C4-2B (cell line): ENCODE measurements around the gene VASN.

ENCODE experiments used
- H3K27ac ChIP-seq: fragments of 450-650 bp; 2 replicates; pipeline ENCODE4 v1.5.1; 2017
- ZFX ChIP-seq: fragments of 450-650 bp; IDR thresholded peaks from 2 replicates; pipeline ENCODE4 v1.6.1; 2017
- TF ChIP-seq, protein P1 (sequence below): fragments of 450-650 bp; conservative IDR thresholded peaks from 2 replicates; pipeline ENCODE4 v1.5.1; 2017; ENCODE audit warnings: mild to moderate bottlenecking

Gene VASN

DNA sequence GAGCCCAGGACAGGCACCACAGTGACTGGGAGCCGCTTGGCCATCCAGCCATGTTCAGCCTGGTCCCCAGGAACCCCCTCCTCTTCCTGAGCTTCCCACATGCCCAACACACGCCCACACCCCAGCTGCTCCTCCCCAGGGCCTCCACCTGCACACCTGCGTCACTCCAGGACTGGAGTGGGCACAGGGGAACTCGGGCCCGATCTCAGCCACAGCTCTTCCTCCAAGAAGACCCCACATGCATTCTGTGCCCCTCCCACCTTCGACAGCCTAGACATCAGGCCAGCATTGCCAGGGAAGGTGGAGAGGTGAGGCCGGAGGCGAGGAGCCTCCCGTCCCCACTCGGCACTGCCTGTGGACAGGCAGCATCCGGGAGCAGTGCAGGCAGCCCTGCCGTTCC, 6.0 kb upstream of the VASN start:
- no peak overlapping the region for H3K27ac ChIP-seq
- TF ChIP-seq ZFX: no peak
- TF ChIP-seq, protein P1, sequence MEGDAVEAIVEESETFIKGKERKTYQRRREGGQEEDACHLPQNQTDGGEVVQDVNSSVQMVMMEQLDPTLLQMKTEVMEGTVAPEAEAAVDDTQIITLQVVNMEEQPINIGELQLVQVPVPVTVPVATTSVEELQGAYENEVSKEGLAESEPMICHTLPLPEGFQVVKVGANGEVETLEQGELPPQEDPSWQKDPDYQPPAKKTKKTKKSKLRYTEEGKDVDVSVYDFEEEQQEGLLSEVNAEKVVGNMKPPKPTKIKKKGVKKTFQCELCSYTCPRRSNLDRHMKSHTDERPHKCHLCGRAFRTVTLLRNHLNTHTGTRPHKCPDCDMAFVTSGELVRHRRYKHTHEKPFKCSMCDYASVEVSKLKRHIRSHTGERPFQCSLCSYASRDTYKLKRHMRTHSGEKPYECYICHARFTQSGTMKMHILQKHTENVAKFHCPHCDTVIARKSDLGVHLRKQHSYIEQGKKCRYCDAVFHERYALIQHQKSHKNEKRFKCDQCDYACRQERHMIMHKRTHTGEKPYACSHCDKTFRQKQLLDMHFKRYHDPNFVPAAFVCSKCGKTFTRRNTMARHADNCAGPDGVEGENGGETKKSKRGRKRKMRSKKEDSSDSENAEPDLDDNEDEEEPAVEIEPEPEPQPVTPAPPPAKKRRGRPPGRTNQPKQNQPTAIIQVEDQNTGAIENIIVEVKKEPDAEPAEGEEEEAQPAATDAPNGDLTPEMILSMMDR: no peak

DNA sequence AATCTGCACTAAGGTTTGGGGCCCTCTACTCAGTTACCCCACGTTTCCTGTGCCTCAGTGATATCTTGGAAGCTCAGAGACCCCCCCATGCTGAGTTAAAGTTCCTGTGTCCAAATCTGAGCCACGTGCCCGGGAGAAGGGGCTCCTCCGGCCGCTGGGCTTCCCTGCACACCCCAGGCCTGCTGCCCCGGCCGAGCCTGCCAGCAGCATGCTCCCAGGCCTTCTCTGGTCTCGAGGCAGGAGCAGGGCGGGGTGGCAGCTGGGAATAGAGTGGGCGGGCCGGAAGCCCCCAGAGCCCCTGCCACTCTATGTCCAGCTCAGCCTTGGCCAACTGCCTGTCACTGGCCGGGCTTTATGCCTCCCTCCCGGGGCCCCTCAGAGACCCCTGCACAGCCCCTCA, 5.6 kb upstream of the VASN start:
- no peak for TF ChIP-seq ZFX
- TF ChIP-seq, protein P1: no peak
- no peak overlapping the region for H3K27ac ChIP-seq

DNA sequence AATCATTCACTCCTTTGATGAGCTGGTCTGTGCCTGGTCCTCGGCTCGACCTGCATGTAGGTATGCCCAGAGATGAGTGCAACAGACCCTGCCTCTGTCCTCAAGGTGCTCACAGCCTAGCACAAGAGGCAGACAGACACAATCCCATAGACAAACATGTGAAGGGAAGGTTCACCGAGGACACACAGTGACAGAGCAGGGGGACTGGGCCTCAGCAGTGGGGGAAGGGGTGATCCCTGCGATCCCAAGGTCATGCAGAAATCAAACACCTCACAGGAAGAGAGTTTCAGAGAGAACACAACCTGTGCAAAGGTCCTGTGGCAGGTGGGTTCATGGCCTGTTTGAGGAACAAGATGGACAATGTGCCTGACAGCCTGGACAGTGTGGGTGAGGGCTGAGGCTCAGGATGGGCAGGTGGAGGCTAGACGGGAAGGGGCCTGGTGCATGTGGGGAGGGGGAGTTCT, 4.2 kb upstream of the VASN start:
- no peak for TF ChIP-seq ZFX
- TF ChIP-seq, protein P1: no peak
- H3K27ac ChIP-seq: peak overlapping the region; percentile 82

DNA sequence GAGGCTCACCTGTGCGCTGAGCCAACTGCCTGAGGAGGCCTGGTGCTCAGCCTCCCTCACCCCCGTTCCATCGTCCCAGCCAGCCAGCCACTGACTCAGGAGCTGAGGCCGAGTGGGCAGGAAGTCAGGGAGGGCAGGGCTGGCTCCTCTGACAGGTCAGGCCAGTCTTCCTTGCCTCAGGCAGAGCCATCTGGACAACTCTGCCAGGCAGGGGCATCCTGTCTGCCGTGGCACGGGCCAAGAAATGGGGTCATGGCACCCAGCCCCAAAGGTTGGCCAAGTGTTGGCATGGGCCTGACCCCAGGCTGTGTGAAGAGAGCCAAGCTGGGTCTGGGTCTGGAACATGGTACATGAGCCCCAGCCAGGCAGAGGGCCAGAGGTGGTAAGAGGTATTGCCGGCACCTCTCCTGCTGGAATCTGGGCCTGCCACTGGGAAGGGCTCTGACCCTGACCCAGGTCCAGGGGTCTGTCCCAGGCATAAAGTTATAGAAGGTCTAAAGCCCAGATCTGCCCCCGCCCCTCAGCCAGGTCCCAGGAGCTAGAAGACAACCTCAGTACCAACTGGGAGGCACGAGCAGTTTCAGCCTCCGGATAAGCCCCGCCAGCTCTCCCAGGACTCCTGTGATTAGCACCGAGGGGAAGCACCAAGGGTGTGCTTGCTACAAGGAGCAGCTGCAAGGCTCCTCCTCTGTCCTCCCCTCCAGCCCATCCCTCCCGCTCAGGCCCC, 2.5 kb upstream of the VASN start:
- peak overlapping the region; percentile 82 for H3K27ac ChIP-seq
- no peak for TF ChIP-seq ZFX
- TF ChIP-seq, protein P1: no peak

DNA sequence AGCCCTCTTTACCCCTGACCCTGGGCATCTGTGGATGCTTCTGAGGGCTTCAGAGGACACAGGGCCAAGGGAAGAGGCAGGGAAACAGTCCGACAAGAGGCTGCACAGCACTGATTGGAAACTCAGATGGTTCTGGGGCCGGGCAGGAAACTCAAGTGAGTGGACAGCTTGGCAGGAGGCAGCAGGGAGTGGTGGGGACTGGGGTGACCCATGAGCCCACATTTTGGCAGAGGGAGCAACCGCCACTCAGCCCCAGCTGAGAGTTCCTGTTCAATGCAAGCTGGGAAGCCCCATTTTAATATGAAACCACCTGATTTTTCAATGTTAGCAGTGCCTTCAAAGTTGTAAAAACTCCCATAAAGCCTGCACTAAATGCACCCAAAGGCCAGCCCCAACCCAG, 1.5 kb upstream of the VASN start:
- TF ChIP-seq, protein P1: no peak
- peak overlapping the region; percentile 82 for H3K27ac ChIP-seq

DNA sequence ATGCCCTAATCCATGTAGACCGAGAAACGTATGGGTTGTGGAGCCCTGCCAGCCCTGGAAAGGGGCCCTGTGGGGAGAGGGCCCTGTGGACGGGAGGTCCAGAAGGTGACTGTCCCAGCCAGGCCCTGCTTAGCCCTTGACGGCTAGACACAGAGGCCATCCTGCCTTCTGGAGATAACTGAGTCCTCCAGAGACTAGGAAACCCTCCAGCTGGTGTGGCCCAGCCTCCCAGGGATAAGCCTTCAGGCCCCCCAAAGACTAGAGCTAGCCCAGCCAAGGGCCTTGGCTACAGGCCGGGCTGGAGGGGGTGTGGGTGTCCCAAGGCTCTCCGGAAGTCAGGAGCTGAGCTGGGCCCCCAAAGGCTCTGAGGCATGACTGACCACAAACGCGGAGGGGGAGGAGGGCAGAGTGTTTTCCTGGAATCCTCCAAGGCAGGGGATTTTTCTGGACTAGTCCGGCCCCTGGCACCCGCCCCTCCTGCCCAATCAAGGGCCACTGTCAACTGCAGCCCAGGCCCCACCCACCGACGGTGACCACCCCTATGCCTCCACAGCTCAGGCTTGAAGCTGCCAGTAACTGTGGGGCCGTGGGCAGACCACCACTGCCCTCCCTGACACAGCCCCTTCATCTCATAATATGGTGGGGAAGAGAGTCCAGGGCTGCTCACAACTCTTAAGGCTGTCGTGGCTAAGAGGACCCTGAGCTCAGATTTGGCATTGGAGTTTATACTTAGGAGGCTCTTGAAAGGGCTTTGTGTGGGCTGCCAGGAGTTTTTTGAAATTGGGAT, 885 bp upstream of the VASN start:
- H3K27ac ChIP-seq: peak overlapping the region; percentile 85; the same call in 1 of the 2 replicates
- TF ChIP-seq, protein P1: no peak
- TF ChIP-seq ZFX: no peak

DNA sequence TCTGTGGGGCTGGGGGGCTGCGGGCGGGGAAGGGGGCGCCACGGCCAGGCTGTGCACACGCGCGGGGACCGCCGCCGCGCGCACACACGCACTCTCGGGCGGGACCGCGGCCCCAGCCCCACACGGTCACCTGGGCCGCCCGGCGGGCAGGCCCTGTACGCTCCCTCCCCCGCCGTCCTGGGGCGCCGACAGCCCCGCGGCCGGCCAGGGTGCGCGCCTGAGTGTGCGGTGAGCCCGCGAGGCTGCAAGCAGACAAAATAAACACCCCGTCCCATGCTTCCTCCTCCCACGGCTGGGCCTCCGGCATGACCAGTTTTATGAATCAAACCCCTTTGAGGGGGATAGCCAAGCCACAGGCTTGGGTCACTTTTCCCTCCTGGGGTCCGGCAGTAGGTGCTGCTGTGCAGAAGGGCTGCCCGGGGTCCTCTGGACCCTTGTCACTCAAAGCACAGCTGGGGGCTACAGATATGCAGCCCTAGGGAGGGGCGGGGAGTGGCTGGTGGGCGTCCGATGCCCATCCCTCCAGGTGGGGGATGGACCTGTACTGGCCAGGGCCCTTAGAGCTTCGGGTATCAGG, 441 bp downstream of the VASN start:
- peak overlapping the region; percentile 85 for H3K27ac ChIP-seq
- TF ChIP-seq ZFX: peak; percentile 46; the same call in 1 of the 2 replicates
- TF ChIP-seq, protein P1: no peak
